ENCODE data around the gene CBL. TPM values are rescaled to one million over a fixed set of nuclear protein-coding genes. Genes with fewer than 3 reads are reported as not detected.

Gene CBL
- total RNA-seq, 3 donors from 2014 or later (not counting 1 experiment from before 2014, with no cell fraction given) = 29.0 to 32.5 (median 30.1) TPM

- 55% methylated on average over 17 of the region's 17 CpGs for WGBS (ENCODE audit: insufficient coverage)
- H3K27me3 Mint-ChIP-seq (ENCODE audit: low read depth in 2 of 2) = peaks cover 27 to 30% of the 10 kb centered on the region in 2 donors
- peaks cover 24% of the 10 kb centered on the region for H3K27me3 ChIP-seq (ENCODE audit: control insufficient read depth, insufficient read depth, low read length)
- no peak overlapping the region for H3K4me3 ChIP-seq (ENCODE audit: low read length)
- no peaks in the 10 kb centered on the region for H3K36me3 ChIP-seq (ENCODE audit: control insufficient read depth, insufficient read depth, low read length)
- no peaks in the 10 kb centered on the region for H3K36me3 Mint-ChIP-seq
- peaks cover 0 to 39% of the 10 kb centered on the region in 2 donors for H3K4me1 Mint-ChIP-seq
- ATAC-seq (no peak), DNase-seq (no peak)
- intact Hi-C loops (cut with micrococcal nuclease) = loop anchor here (5.0 kb wide), 1 partner anchor 113 kb away; the partner anchor contains the start of gene CBL
- H3K27ac ChIP-seq (ENCODE audit: low read length) = no peak overlapping the region
- TF ChIP-seq CTCF (IDR thresholded peaks at IDR 0.05) = no peak
- H3K4me1 ChIP-seq (ENCODE audit: control insufficient read depth, insufficient read depth, low read length) = peaks cover 38% of the 10 kb centered on the region
- H3K9me3 ChIP-seq (ENCODE audit: control insufficient read depth, insufficient read depth, low read length) = no peaks in the 10 kb centered on the region
- peak overlapping the region in 1 of 2 donors; percentile 35 for H3K27ac Mint-ChIP-seq
- peak overlapping the region; percentile 84 for H3K4me3 Mint-ChIP-seq
- H3K9me3 Mint-ChIP-seq = no peaks in the 10 kb centered on the region
Measured at GRCh38 chr11:119320240-119320775, 114.2 kb downstream of the CBL start.

- Mint-ChIP-seq H3K4me1 (peaks cover 0 to 33% of the 10 kb centered on the region in 2 donors), H3K9me3 (no peaks in the 10 kb centered on the region), H3K27me3 (ENCODE audit: low read depth in 2 of 2) (peaks cover 23 to 27% of the 10 kb centered on the region in 2 donors), H3K36me3 (no peaks in the 10 kb centered on the region), H3K27ac (peak overlapping the region in 1 of 2 donors; percentile 81), H3K4me3 (peak overlapping the region; percentile 84)
- intact Hi-C loops (cut with micrococcal nuclease) = loop anchor here (5.0 kb wide), 1 partner anchor 114 kb away; the partner anchor contains the start of gene CBL
- Histone ChIP-seq H3K36me3 (ENCODE audit: control insufficient read depth, insufficient read depth, low read length) (no peaks in the 10 kb centered on the region), H3K9me3 (ENCODE audit: control insufficient read depth, insufficient read depth, low read length) (no peaks in the 10 kb centered on the region), H3K4me1 (ENCODE audit: control insufficient read depth, insufficient read depth, low read length) (peaks cover 32% of the 10 kb centered on the region), H3K27me3 (ENCODE audit: control insufficient read depth, insufficient read depth, low read length) (peaks cover 17% of the 10 kb centered on the region), H3K4me3 (ENCODE audit: low read length) (peak overlapping the region; percentile 52), H3K27ac (ENCODE audit: low read length) (peak overlapping the region; percentile 47)
- no peak for TF ChIP-seq CTCF (IDR thresholded peaks at IDR 0.05)
- 2% methylated on average over 56 of the region's 60 CpGs for WGBS (ENCODE audit: insufficient coverage)
- DNase-seq = peak in 1 of 2 donors; percentile 69
- ATAC-seq = peak; percentile 68 to 79 (median 77)
Measured at GRCh38 chr11:119320776-119321524, 114.8 kb downstream of the CBL start.

GRCh38 chr11:119322360-119322739 is 116.2 kb downstream of the CBL start:
- Histone ChIP-seq H3K4me1 (ENCODE audit: control insufficient read depth, insufficient read depth, low read length) (peaks cover 24% of the 10 kb centered on the region), H3K4me3 (ENCODE audit: low read length) (no peak overlapping the region), H3K27me3 (ENCODE audit: control insufficient read depth, insufficient read depth, low read length) (peaks cover 9% of the 10 kb centered on the region), H3K9me3 (ENCODE audit: control insufficient read depth, insufficient read depth, low read length) (no peaks in the 10 kb centered on the region), H3K27ac (ENCODE audit: low read length) (no peak overlapping the region), H3K36me3 (ENCODE audit: control insufficient read depth, insufficient read depth, low read length) (no peaks in the 10 kb centered on the region)
- Mint-ChIP-seq H3K36me3 (no peaks in the 10 kb centered on the region), H3K9me3 (no peaks in the 10 kb centered on the region), H3K4me3 (no peak overlapping the region), H3K27ac (no peak overlapping the region), H3K4me1 (peaks cover 0 to 32% of the 10 kb centered on the region in 2 donors), H3K27me3 (ENCODE audit: low read depth in 2 of 2) (peaks cover 18 to 27% of the 10 kb centered on the region in 2 donors)
- intact Hi-C loops (cut with micrococcal nuclease) = loop anchor here (5.0 kb wide), 1 partner anchor 115 kb away; the partner anchor contains the start of gene CBL
- TF ChIP-seq CTCF (IDR thresholded peaks at IDR 0.05) = no peak
- no peak for DNase-seq
- ATAC-seq = no peak
- 80% methylated on average over 6 of the region's 6 CpGs for WGBS (ENCODE audit: insufficient coverage)

All from natural killer cell (primary cell).